Erythroblast (primary cell): Measurements from ENCODE around the gene JADE2.

Experiments
- GATA1 ChIP-seq: IDR thresholded peaks from 2 replicates; pipeline ENCODE4 v1.6.1; 2011; ENCODE audit warnings: low read depth, mild to moderate bottlenecking, control low read depth, low read length, moderate library complexity
- POLR2A ChIP-seq: IDR thresholded peaks from 2 replicates; pipeline ENCODE4 v1.6.1; 2011; ENCODE audit warnings: mild to moderate bottlenecking, low read length

- TF ChIP-seq POLR2A (no peak), GATA1 (no peak)
These were observed 70.0 kb downstream of the JADE2 start for GRCh38 chr5:134595458-134595838.
